Endothelial cell of umbilical vein (primary cell): ENCODE measurements around the gene SDF2. TPM values are rescaled to one million over a fixed set of nuclear protein-coding genes. Genes with fewer than 3 reads are reported as not detected.

Experiments
- BruUV-seq: library from RNA; stranded (reverse); fragments of 400-500 nt; replicated peaks from 2 replicates; lab custom pipeline; 2021; lab: Mats Ljungman, UMichigan
- CTCF ChIA-PET: fragments of 300-600, 350-600 bp; sonication (Branson Sonifier 250); formaldehyde crosslinking; loops from one replicate; lab custom pipeline; 2021; ENCODE audit warnings: antibody characterized with exemption, inconsistent platforms; lab: Charles Lee
- POLR2A ChIA-PET: fragments of 300-600, 350-600 bp; sonication (Branson Sonifier 250); formaldehyde crosslinking; loops from one replicate; lab custom pipeline; 2021; ENCODE audit warnings: antibody characterized with exemption, inconsistent platforms; lab: Charles Lee
- DNase-seq: peaks from one replicate; pipeline ENCODE4 v3.0.0-alpha.2; 2011; ENCODE audit warnings: low read depth, low spot score
- FAIRE-seq: peaks from 2 replicates; lab custom pipeline; 2011; peaks lifted over from hg19 to GRCh38; lab: Jason Lieb, UNC
- H2AFZ ChIP-seq: 2 replicates; pipeline ENCODE4 v1.6.0; 2012; ENCODE audit warnings: low read depth, low read length, control low read depth, inconsistent platforms
- H3K27ac ChIP-seq: 2 replicates; pipeline ENCODE4 v1.5.1; 2011; ENCODE audit warnings: low read depth, mild to moderate bottlenecking, control low read depth, low read length, moderate library complexity; ENCODE audit not compliant: insufficient read depth
- H3K27me3 ChIP-seq, 2 experiments: 2 replicates each; pipeline versions ENCODE4 v1.6.0 to v1.6.1; 2011; ENCODE audit warnings: low read length in 2 of 2, mixed read lengths in 1 of 2; ENCODE audit not compliant: control insufficient read depth in 2 of 2, insufficient read depth in 2 of 2
- H3K36me3 ChIP-seq, 2 experiments: 2 replicates in 1 of 2; 3 replicates in 1 of 2; pipeline ENCODE4 v1.5.1; 2011; ENCODE audit warnings: low read length in 2 of 2, mild to moderate bottlenecking in 1 of 2, moderate library complexity in 1 of 2; ENCODE audit not compliant: control insufficient read depth in 2 of 2, insufficient read depth in 2 of 2; ENCODE audit errors: extremely low read depth in 1 of 2
- H3K4me1 ChIP-seq: 3 replicates; pipeline ENCODE4 v1.5.1; 2011; ENCODE audit warnings: mild to moderate bottlenecking, low read length; ENCODE audit not compliant: control insufficient read depth, insufficient read depth; ENCODE audit errors: extremely low read depth
- H3K4me2 ChIP-seq: 2 replicates; pipeline ENCODE4 v1.6.1; 2011; ENCODE audit warnings: low read length, control low read depth, mixed read lengths; ENCODE audit not compliant: insufficient read depth
- H3K4me3 ChIP-seq, 3 experiments: fragments of 200-600 bp in 1 of 3; sonication (generic), shearing (Covaris generic) in 1 of 3; replicated peaks in 1 of 3; 2 replicates each; pipeline ENCODE4 v1.5.1; 2011 to 2016; ENCODE audit warnings: control low read depth in 3 of 3, low read length in 3 of 3, mild to moderate bottlenecking in 2 of 3, inconsistent platforms in 1 of 3, low read depth in 1 of 3, moderate library complexity in 1 of 3; ENCODE audit not compliant: insufficient read depth in 1 of 3
- H3K79me2 ChIP-seq: 2 replicates; pipeline ENCODE4 v1.6.0; 2012; ENCODE audit warnings: low read length, inconsistent platforms; ENCODE audit not compliant: control insufficient read depth, insufficient read depth
- H3K9ac ChIP-seq: replicated peaks from 2 replicates; pipeline ENCODE3; 2011; ENCODE audit warnings: low read length, control low read depth; ENCODE audit not compliant: insufficient read depth; ENCODE audit errors: extremely low read depth
- H3K9me1 ChIP-seq: replicated peaks from 3 replicates; pipeline ENCODE4 v1.6.0; 2011; ENCODE audit warnings: mild to moderate bottlenecking, low read length; ENCODE audit not compliant: control insufficient read depth, insufficient read depth; ENCODE audit errors: extremely low read depth
- H3K9me3 ChIP-seq: replicated peaks from 2 replicates; pipeline ENCODE4 v1.5.1; 2012; ENCODE audit warnings: low read length, inconsistent platforms; ENCODE audit not compliant: control insufficient read depth, insufficient read depth
- H4K20me1 ChIP-seq: replicated peaks from 2 replicates; pipeline ENCODE3; 2011; ENCODE audit warnings: mild to moderate bottlenecking, low read length; ENCODE audit not compliant: control insufficient read depth, insufficient read depth; ENCODE audit errors: extremely low read depth
- EZH2 ChIP-seq: IDR thresholded peaks from 2 replicates; pipeline ENCODE4 v1.6.1; 2012; ENCODE audit warnings: borderline replicate concordance, low read depth, mild to moderate bottlenecking, moderate library complexity, low read length, inconsistent platforms; ENCODE audit not compliant: severe bottlenecking
- FOS ChIP-seq: IDR thresholded peaks from 2 replicates; pipeline ENCODE4 v1.6.1; 2011; ENCODE audit warnings: mild to moderate bottlenecking, low read length, moderate library complexity, borderline replicate concordance; ENCODE audit not compliant: insufficient read depth
- GATA2 ChIP-seq: IDR thresholded peaks from 2 replicates; pipeline ENCODE4 v1.7.0; 2011; ENCODE audit warnings: low read depth, mild to moderate bottlenecking, moderate library complexity, mixed read lengths, low read length; ENCODE audit not compliant: insufficient read length, insufficient read depth
- JUN ChIP-seq: IDR thresholded peaks from 2 replicates; pipeline ENCODE4 v1.6.1; 2011; ENCODE audit warnings: borderline replicate concordance, low read depth; ENCODE audit not compliant: insufficient read length, insufficient read depth
- MYC ChIP-seq: IDR thresholded peaks from one replicate; pipeline ENCODE4 v1.6.1; 2011; ENCODE audit warnings: mild to moderate bottlenecking, low read depth, low read length
- POLR2A ChIP-seq: IDR thresholded peaks from 2 replicates; pipeline ENCODE4 v1.6.1; 2012; ENCODE audit warnings: low read depth, mild to moderate bottlenecking, control low read depth, low read length
- POLR2AphosphoS5 ChIP-seq: IDR thresholded peaks from 2 replicates; pipeline ENCODE4 v1.6.1; 2012; ENCODE audit warnings: low read depth, mild to moderate bottlenecking, control low read depth, low read length, moderate library complexity; ENCODE audit not compliant: insufficient read depth
- dilution Hi-C: fragments of 300-500 bp; cut with MboI; formaldehyde crosslinking; loops from one replicate; pipeline ENCODE4 v1.15.0; 2019; ENCODE audit warnings: low sequenced_read_pairs; ENCODE audit not compliant: extremely low pct_ligation_motif_present
- intact Hi-C: fragments of 100-400 bp; cut with micrococcal nuclease; formaldehyde crosslinking; loops from one replicate; pipeline ENCODE4 v1.10.0; 2022
- polyA plus RNA-seq, 4 experiments: library from polyadenylated mRNA; depleted of rRNA in 3 of 4; stranded (reverse) in 3 of 4; unstranded in 1 of 4; fragments of >200 nt; gene quantifications; 2 replicates each; pipeline versions ENCODE4 v1.2.1 to v1.2.3, GENCODE V29; 2011 to 2012; ENCODE audit warnings: missing spikeins in 1 of 4
- total RNA-seq: library from RNA; stranded (reverse); gene quantifications from 2 replicates; pipeline ENCODE4 v1.2.3, GENCODE V29; 2021
- TF ChIP-seq, protein P1 (sequence below): IDR thresholded peaks from 2 replicates; pipeline ENCODE4 v1.6.1; 2011; ENCODE audit not compliant: insufficient read depth, insufficient read length
- TF ChIP-seq, protein P2 (sequence below), 2 donors: IDR thresholded peaks; 1 replicate in 1 of 2; 2 replicates in 1 of 2; pipeline ENCODE4 v1.5.1; 2011; ENCODE audit warnings: low read length in 2 of 2, mild to moderate bottlenecking in 2 of 2, moderate library complexity in 2 of 2, control low read depth in 1 of 2, inconsistent platforms in 1 of 2, low read depth in 1 of 2; ENCODE audit not compliant: insufficient read depth in 1 of 2; ENCODE audit errors: extremely low read depth in 1 of 2

Gene SDF2
- total and polyA plus RNA-seq, 2 donors (not counting 3 experiments of a cell fraction or from before 2014, with no cell fraction given): 52.6 to 77.9 TPM

DNA sequence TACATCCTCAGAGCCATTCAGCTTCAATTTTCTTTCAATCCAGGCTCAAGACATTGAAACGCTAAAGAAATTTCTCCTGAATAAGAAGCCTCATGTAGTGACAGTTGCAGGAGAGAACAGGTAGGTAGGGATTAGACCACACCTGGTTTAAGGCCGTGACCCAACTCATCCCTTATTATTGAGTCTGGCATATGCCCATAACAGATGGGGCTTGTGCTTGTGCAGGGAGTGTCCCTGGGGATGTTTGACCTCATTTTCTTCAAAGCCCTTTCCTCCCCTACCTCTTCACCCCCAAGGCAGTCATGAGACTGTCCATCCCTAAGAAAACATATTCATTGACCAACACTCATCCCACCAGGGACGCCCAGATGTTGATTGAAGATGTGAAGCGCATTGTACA lies 24.6 kb upstream of the SDF2 start:
- Histone ChIP-seq H3K79me2 (no peaks in the 10 kb centered on the region), H3K27me3 (no peaks in the 10 kb centered on the region), H3K4me2 (no peak overlapping the region), H3K36me3 (peaks cover 44 to 73% of the 10 kb centered on the region in 2 experiments), H3K4me1 (no peaks in the 10 kb centered on the region), H3K9ac (no peak overlapping the region), H3K4me3 (no peak overlapping the region), H2AFZ (no peak overlapping the region), H3K9me3 (no peaks in the 10 kb centered on the region), H4K20me1 (no peaks in the 10 kb centered on the region), H3K9me1 (no peaks in the 10 kb centered on the region), H3K27ac (no peak overlapping the region)
- intact Hi-C loops: no loop called here
- FAIRE-seq (no peak), DNase-seq (no peak)
- dilution Hi-C loops: no loop called here
- TF ChIP-seq, protein P1, sequence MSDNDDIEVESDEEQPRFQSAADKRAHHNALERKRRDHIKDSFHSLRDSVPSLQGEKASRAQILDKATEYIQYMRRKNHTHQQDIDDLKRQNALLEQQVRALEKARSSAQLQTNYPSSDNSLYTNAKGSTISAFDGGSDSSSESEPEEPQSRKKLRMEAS: no peak
- TF ChIP-seq FOS: no peak
- TF ChIP-seq MYC: no peak
- TF ChIP-seq EZH2: no peak
- no peak for TF ChIP-seq POLR2AphosphoS5
- CTCF ChIA-PET: no interaction called here
- POLR2A ChIA-PET: no interaction called here
- BruUV-seq: no TSS peak

DNA sequence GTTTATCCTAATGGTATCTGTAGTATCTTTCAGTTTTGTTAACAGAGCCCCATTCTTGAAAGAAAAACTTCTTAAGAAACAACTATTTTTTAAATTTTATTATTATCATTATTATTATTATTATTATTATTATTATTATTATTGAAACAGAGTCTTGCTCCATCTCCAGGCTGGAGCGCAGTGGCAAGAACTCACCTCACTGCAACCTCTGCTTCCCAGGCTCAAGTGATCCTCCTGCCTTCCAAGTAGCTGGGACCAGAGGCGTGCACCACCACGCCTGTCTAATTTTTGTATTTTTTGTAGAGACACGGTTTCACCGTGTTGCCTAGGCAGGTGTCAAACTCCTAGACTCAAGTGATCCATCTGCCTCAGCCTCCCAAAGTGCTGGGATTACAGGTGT lies 23.7 kb upstream of the SDF2 start:
- POLR2A ChIA-PET: no interaction called here
- H2AFZ ChIP-seq: no peak overlapping the region
- no peak overlapping the region for H3K4me3 ChIP-seq
- no peaks in the 10 kb centered on the region for H3K79me2 ChIP-seq
- DNase-seq (no peak), FAIRE-seq (no peak)
- no peak overlapping the region for H3K4me2 ChIP-seq
- no peaks in the 10 kb centered on the region for H3K27me3 ChIP-seq
- CTCF ChIA-PET: no interaction called here
- dilution Hi-C loops (no loop called here), intact Hi-C loops (no loop called here)
- peaks cover 44 to 69% of the 10 kb centered on the region in 2 experiments for H3K36me3 ChIP-seq
- no peaks in the 10 kb centered on the region for H3K4me1 ChIP-seq
- BruUV-seq: no TSS peak
- no peaks in the 10 kb centered on the region for H3K9me1 ChIP-seq
- H3K27ac ChIP-seq: no peak overlapping the region
- TF ChIP-seq POLR2A (no peak), FOS (no peak), GATA2 (no peak), POLR2AphosphoS5 (no peak), EZH2 (no peak), MYC (no peak), JUN (no peak)
- TF ChIP-seq, protein P1: no peak
- TF ChIP-seq, protein P2, sequence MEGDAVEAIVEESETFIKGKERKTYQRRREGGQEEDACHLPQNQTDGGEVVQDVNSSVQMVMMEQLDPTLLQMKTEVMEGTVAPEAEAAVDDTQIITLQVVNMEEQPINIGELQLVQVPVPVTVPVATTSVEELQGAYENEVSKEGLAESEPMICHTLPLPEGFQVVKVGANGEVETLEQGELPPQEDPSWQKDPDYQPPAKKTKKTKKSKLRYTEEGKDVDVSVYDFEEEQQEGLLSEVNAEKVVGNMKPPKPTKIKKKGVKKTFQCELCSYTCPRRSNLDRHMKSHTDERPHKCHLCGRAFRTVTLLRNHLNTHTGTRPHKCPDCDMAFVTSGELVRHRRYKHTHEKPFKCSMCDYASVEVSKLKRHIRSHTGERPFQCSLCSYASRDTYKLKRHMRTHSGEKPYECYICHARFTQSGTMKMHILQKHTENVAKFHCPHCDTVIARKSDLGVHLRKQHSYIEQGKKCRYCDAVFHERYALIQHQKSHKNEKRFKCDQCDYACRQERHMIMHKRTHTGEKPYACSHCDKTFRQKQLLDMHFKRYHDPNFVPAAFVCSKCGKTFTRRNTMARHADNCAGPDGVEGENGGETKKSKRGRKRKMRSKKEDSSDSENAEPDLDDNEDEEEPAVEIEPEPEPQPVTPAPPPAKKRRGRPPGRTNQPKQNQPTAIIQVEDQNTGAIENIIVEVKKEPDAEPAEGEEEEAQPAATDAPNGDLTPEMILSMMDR (IDR thresholded peaks at IDR 0.05; ENCODE audit: extremely low read depth in 1 of 2, insufficient read depth in 1 of 2, low read depth in 1 of 2, low read length in 2 of 2): no peak
- no peak overlapping the region for H3K9ac ChIP-seq
- no peaks in the 10 kb centered on the region for H4K20me1 ChIP-seq
- H3K9me3 ChIP-seq: no peaks in the 10 kb centered on the region
